Fibroblast of skin of left quadriceps (primary cell): ENCODE data around the gene SOCS1.
"Not testable (repeated sequence)": the region's sequence is repeated elsewhere in the genome, so short reads cannot be mapped to it uniquely, and the experiment has no call there.

ENCODE experiments used
- DNase-seq, 2 experiments: peaks; one replicate each; pipeline ENCODE4 v3.0.0-alpha.2; 2013; ENCODE audit warnings: low read depth in 2 of 2

Gene SOCS1

GRCh38 chr16:11255737-11256660, at the start of gene SOCS1:
Gene SOCS1 (minus strand): TSS chr16:11256204. CDS start chr16:11255478, 726 bp downstream.
- peak; percentile 77 to 81 for DNase-seq

GRCh38 chr16:11303405-11304138, 47.6 kb upstream of the SOCS1 start:
- no peak for DNase-seq

GRCh38 chr16:11302977-11303376, 47.0 kb upstream of the SOCS1 start:
- no peak for DNase-seq

GRCh38 chr16:11301645-11302501, 45.9 kb upstream of the SOCS1 start:
- DNase-seq, result no peak

GRCh38 chr16:11300560-11300892, 44.5 kb upstream of the SOCS1 start:
- no peak for DNase-seq

- no peak for DNase-seq
Observed at GRCh38 chr16:11299865-11300559, 44.0 kb upstream of the SOCS1 start.

GRCh38 chr16:11298950-11299547, 43.0 kb upstream of the SOCS1 start:
- DNase-seq, result not testable (repeated sequence)

GRCh38 chr16:11298143-11298900, 42.3 kb upstream of the SOCS1 start:
- DNase-seq, result no peak

GRCh38 chr16:11297492-11298142, 41.6 kb upstream of the SOCS1 start:
- no peak for DNase-seq

GRCh38 chr16:11296706-11297491, 40.9 kb upstream of the SOCS1 start:
- DNase-seq, result no peak

- DNase-seq, result no peak
Observed at GRCh38 chr16:11296351-11296705, 40.3 kb upstream of the SOCS1 start.

GRCh38 chr16:11295672-11296071, 39.7 kb upstream of the SOCS1 start:
- no peak for DNase-seq

GRCh38 chr16:11292076-11292748, 36.2 kb upstream of the SOCS1 start:
- DNase-seq, result no peak

- no peak for DNase-seq
Observed at GRCh38 chr16:11291091-11291703, 35.2 kb upstream of the SOCS1 start.

GRCh38 chr16:11290102-11290893, 34.3 kb upstream of the SOCS1 start:
- no peak for DNase-seq

GRCh38 chr16:11289696-11290095, 33.7 kb upstream of the SOCS1 start:
- not testable (repeated sequence) for DNase-seq

GRCh38 chr16:11289202-11289601, 33.2 kb upstream of the SOCS1 start:
- DNase-seq, result no peak
